Muscle of arm (tissue), 12 donors: ENCODE measurements around the gene AP3B1. TPM values are rescaled to one million over a fixed set of nuclear protein-coding genes. Genes with fewer than 3 reads are reported as not detected.
A peak's percentile ranks its signal among the peaks of the same experiment; 100 is the strongest.
"Not testable (repeated sequence)": the region's sequence is repeated elsewhere in the genome, so short reads cannot be mapped to it uniquely, and the experiment has no call there.

Source experiments
- DNase-seq: peaks from one replicate; pipeline ENCODE4 v3.0.0-alpha.2; 2013
- polyA plus RNA-seq, 12 donors: library from polyadenylated mRNA; unstranded; fragments of 120-200 nt; gene quantifications; one replicate each; pipeline ENCODE4 v1.2.1, GENCODE V29; 2013; ENCODE audit not compliant: insufficient read length in 12 of 12

AP3B1 gene
- polyA plus RNA-seq, 12 donors: 29.1 to 51.7 (median 42.7) TPM; not detected in 1

DNA sequence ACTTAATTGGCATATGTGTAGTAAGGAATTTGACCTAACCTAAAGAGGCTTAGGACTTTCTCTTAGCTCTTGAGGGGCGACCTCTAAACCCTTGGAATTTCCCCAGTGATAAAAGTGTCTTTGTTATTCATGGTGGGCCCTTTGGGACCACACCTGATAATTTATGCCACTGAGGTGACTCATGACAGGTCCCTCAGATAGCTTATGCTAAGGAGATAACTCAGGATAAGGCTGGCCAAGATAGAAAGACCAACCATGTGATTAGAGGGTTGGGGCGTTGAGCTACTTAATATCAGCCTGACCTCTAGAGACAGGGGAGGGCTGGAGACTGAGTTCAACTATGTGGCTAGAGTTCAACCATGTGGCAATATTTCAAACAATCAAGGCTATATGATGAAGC is 218.1 kb downstream of the AP3B1 start:
- no peak for DNase-seq

DNA sequence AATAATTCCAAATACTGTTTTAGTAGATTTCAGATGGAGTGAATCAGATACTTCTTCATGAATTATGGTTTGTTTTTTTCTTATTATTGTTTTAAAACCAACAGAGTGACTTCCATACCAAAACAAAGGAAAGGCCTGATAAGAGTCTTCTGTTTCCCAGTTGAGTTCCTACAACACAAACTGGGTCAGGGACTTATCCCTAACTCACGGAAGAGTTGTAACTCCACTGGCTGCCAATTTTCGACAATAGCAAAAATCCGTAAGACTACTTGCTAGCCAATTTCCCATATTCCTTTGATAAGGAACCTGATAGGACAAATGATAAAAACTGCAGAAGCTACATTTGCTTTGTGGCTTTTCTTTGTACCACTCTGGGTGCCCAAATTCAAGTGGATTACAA is 219.2 kb downstream of the AP3B1 start:
- no peak for DNase-seq

- not testable (repeated sequence) for DNase-seq
Measured at GRCh38 chr5:78070691-78071090, 223.8 kb downstream of the AP3B1 start.

DNA sequence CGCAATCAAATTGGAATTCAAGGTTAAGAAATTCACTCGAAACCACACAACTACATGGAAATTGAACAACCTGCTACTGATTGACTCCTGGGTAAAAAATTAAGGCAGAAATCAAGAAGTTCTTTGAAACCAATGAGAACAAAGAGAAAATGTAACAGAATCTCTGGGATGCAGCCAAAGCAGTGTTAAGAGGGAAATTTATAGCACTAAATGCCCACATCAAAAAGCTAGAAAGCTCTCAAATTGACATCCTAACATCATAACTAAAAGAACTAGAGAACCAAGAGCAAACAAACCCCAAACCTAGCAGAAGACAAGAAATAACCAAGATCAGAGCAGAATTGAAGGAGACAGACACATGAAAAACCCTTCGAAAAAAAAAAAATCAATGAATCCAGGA is 226.9 kb downstream of the AP3B1 start:
- not testable (repeated sequence) for DNase-seq

DNA sequence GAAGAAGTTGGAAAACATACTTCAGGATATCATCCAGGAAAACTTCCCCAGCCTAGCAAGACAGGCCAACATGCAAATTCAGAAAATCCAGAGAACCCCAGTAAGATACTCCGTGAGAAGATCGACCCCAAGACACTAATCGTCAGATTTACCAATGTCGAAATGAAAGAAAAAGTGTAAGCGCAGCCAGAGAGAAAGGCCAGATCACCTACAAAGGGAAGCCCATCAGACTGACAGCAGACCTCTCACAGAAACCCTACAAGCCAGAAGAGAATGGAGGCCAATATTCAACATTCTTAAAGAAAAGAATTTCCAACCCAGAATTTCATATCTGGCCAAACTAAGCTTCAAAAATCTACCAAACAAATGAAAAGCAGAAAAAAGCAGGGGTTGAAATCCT is 227.8 kb downstream of the AP3B1 start:
- DNase-seq: not testable (repeated sequence)

DNA sequence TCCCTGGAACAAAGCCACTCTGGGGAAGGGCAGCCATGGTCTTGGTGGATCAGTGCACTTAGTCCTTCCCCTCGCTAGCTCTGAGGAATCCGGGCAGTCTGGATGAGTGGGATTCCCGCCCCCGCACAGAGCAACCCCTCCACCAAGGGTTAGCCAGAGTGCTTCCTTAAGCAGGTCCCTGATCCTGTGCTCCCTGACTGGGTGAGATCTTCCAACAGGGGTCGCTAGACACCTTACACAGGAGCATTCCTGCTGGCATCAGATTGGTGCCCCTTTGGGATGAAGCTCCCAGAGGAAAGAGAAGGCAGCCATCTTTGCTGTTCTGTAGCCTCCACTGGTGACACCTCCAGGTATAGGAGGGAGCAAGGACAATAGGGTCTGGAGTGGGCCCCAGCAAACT is 228.8 kb downstream of the AP3B1 start:
- DNase-seq: no peak

- no peak for DNase-seq
Measured at GRCh38 chr5:78064941-78065472, 229.5 kb downstream of the AP3B1 start.

DNA sequence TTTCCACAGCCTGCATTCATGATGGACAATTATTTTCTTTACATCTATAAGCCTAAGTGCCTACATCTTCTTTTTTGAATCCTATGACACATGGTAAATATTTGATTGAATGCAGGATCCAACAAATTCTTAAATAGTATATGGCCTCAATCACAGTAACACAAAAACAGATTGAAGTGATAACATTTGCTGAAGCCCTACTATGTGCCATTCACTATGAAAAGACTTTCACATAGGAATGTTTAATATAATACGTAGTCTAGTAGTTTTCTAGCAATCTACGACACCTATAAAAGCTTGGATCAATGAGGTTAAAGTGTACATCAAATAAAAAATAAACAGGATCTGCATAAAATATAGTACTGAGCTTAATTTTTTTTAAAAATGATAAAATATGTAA is 231.0 kb downstream of the AP3B1 start:
- no peak for DNase-seq

GRCh38 chr5:78062645-78063044 is 231.9 kb downstream of the AP3B1 start:
- no peak for DNase-seq

- DNase-seq: peak; percentile 3
Measured at GRCh38 chr5:78060421-78060820, 234.1 kb downstream of the AP3B1 start.

- DNase-seq: no peak
Measured at GRCh38 chr5:78058625-78059024, 235.9 kb downstream of the AP3B1 start.

DNA sequence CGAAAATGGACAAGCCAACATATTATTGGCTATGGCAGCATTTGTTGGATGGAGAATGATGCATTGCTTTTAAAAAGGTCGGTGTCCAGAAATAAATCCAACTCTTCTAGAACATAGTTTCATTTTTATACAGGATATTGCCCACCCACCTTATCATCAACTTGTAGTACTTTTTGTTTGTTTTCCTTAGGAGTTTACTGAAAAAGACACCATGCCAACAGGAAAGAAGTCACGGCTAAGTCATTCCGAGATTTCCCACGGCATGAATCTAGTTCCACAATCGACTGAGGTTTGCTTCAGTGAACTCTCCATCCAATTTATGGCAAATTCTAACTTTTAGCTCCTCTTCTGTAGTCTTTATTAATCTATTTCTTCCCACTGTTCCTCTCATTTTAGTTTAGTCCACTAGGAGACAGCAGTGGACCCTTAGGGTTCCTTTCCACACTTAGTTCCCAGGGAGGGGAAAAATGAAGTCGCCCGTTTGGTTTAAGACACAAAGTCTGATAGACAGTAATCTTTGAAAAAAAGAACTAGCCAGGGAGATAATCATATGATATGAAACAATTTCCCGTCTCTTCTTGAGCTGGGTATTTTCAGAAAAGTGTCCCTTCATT is 237.5 kb downstream of the AP3B1 start:
- DNase-seq: no peak

- no peak for DNase-seq
Measured at GRCh38 chr5:78056053-78056452, 238.4 kb downstream of the AP3B1 start.

GRCh38 chr5:78050888-78051287 is 243.6 kb downstream of the AP3B1 start:
- DNase-seq: no peak

DNA sequence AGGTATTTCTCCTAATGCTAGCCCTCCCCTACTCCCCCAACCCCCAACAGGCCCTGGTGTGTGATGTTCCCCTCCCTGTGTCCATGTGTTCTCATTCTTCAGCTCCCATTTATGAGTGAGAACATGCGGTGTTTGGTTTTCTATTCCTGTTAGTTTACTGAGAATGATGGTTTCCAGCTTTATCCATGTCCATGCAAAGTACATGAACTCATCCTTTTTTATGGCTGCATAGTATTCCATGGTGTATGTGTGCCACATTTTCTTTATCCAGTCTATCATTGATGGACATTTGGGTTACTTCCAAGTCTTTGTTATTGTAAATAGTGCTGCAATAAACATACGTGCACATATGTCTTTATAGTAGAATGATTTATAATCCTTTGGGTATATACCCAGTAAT is 247.7 kb downstream of the AP3B1 start:
- DNase-seq: not testable (repeated sequence)

DNA sequence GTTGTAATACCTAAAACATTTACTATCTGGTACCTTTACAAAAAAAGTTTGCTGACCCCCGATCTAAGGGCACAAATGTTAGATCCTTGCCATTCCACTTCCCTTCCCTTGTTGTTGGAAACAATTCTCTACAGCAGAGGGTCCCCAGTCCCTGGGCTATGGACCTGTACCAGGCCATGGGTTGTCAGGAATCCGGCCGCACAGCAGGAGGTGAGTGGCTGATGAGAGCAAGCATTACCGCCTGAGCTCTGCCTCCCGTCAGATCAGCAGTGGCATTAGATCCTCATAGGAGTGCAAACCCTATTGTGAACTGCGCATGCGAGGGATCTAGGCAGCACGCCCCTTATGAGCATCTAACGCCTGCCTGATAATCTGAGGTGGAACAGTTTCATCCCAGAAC is 248.5 kb downstream of the AP3B1 start:
- no peak for DNase-seq

GRCh38 chr5:78041805-78042204 is 252.7 kb downstream of the AP3B1 start:
- DNase-seq: no peak

DNA sequence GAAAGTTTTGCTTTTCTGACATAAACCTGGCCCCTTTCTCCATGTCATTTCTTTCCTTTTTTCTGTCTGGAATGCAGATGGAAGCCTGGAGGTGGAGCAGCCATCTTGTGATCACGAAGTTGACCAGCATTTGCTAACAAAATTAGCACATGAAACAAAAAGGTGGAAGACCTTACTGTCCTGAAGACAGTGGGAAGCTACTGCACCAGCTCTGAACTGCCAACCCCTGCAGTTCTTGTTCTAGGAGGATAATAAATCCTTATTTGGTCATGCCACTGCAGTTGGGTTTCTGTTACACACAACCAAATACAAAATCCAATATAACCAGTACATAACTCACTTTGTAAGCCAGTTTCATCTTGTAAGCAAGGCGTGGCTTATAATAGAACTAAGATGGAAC is 269.0 kb downstream of the AP3B1 start:
- no peak for DNase-seq

DNA sequence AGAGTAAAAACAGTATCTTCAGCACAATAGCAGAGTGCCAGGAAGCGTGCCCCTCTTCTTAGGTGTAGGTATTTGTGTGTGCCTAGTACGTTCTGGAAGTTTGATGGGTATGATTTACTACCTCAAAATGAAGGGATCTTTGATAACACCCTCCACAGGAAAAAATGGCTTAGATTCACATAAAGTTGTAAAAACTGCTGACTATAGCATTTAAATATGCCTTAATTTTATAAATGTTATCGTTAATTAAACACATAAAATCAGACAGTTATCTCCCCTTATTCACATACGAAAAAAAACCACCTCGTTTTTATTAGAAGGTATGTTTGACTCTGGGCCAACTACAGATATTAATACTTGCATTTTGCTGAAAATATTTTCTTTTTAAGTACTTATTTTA is 274.8 kb downstream of the AP3B1 start:
- DNase-seq: no peak

DNA sequence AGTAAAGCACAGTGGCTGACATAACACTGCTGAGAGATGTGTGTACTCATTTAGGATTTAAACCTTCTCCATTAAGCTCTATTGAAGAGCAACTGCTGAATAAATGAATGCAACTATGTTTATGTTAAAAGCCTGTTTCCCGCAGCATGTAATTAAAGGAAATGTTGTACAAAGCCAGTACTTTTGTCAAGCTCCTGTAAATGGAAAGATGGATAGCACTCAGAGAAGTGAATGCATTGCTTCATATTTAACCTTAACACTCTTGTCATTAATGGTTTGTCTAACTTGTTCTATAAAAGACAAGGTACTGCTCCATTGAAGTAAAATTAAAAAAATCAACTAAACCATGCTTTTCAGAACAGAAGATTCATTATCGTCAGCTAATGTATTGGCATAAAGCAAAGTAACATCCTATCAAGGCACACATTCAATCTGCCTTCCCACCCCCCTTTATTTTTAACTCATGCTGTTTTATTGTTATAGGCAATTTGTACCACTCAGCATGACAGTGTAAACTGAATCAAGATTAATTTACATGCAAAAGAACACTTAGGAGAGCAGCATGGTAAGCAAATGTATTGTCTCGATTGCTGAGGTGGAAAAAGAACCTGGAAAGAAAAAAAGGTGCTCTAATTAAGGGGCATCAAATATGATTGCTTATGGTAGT is 277.5 kb downstream of the AP3B1 start:
- DNase-seq: no peak

DNA sequence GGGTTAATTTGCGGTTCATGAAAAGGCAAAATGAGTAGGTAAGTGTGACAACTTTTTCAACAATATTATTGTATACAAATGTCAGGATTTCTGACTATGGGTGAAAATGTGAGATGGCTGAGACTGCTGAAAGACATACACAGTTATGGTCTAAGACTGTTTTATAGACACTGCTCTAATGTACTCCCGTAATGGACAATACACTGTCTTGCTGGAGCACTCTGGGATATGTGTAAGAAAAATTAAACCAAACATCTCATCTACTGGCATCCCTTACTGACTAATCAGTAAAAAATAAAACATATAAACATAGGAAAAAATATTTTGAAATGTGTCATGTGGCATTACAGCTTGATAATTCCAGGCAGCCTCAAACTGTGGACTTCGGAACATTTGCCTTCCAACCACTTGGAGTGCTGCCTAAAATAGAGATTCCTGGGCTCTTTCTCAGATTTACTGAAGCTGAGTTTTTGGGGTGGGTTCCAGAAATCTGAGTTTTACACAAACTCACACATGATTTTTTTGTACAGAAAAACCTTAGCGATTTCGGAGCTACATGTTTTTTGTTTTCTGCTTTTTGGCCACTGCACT is 284.5 kb downstream of the AP3B1 start:
- peak; percentile 81 for DNase-seq

GRCh38 chr5:78008356-78008967 is 286.0 kb downstream of the AP3B1 start:
- peak; percentile 26 for DNase-seq

DNA sequence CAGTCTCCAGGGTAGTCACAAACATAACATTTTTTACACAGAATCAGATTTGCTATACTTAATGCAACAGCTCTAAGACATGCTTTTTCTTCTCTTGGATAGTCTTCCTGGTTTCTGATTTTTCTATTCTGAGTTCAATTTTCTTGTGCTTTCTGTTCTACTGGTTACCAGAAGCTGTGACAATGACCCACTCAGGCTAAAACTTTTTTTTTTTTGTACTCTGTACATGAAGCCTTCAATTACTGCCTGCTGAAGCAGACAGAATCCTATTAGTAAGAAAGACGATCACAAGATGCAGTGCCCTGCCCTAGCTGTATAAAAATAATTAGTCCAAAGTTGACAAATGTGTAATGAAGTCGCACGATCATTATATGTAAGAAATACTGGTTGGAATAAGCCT is 287.3 kb downstream of the AP3B1 start:
- no peak for DNase-seq
